OCI-LY7 (cell line): ENCODE data around the gene SDCBP2. TPM values are rescaled to one million over a fixed set of nuclear protein-coding genes. Genes with fewer than 3 reads are reported as not detected.

Experiments
- BruUV-seq: library from RNA; stranded (reverse); fragments of 400-500 nt; replicated peaks from 2 replicates; lab custom pipeline; 2021; lab: Mats Ljungman, UMichigan
- CTCF ChIA-PET: fragments of 300-600 bp; sonication (Branson Sonifier 250); formaldehyde crosslinking; loops from one replicate; lab custom pipeline; 2022; ENCODE audit warnings: antibody characterized with exemption; ENCODE audit not compliant: unreplicated experiment; lab: Charles Lee
- POLR2A ChIA-PET: fragments of 300-600 bp; sonication (Branson Sonifier 250); formaldehyde crosslinking; loops from one replicate; lab custom pipeline; 2022; ENCODE audit warnings: antibody characterized with exemption; lab: Charles Lee
- DNase-seq: peaks from one replicate; pipeline ENCODE4 v3.0.0-alpha.2; 2015; ENCODE audit warnings: low spot score
- H2AFZ ChIP-seq: fragments of 200-600 bp; sonication (generic), shearing (Covaris generic); 2 replicates; pipeline ENCODE4 v1.6.1; 2014; ENCODE audit warnings: mild to moderate bottlenecking, antibody characterized with exemption, low read length, moderate library complexity
- H3K27ac ChIP-seq: fragments of 200-600 bp; sonication (generic); 2 replicates; pipeline ENCODE4 v1.5.1; 2014; ENCODE audit warnings: mixed run types, low read depth, mild to moderate bottlenecking, moderate library complexity, low read length, inconsistent platforms; ENCODE audit not compliant: poor library complexity, severe bottlenecking
- H3K36me3 ChIP-seq: fragments of 200-600 bp; sonication (generic); 2 replicates; pipeline ENCODE4 v1.6.1; 2014; ENCODE audit warnings: mild to moderate bottlenecking, antibody characterized with exemption, low read length, moderate library complexity, mixed read lengths; ENCODE audit not compliant: insufficient read depth
- H3K4me1 ChIP-seq: fragments of 200-600 bp; sonication (generic); 2 replicates; pipeline ENCODE4 v1.5.1; 2014; ENCODE audit warnings: mild to moderate bottlenecking, low read length; ENCODE audit not compliant: insufficient read depth, poor library complexity, severe bottlenecking
- H3K4me2 ChIP-seq: fragments of 200-600 bp; sonication (generic); 2 replicates; pipeline ENCODE4 v1.6.1; 2014; ENCODE audit warnings: mild to moderate bottlenecking, low read length
- H3K4me3 ChIP-seq: fragments of 200-600 bp; sonication (generic); 2 replicates; pipeline ENCODE4 v1.5.1; 2014; ENCODE audit warnings: mild to moderate bottlenecking, low read depth, low read length; ENCODE audit not compliant: poor library complexity, severe bottlenecking
- H3K79me2 ChIP-seq: fragments of 200-600 bp; sonication (generic); 2 replicates; pipeline ENCODE4 v1.6.1; 2016; ENCODE audit warnings: low read depth, mild to moderate bottlenecking, low read length, moderate library complexity, mixed read lengths; ENCODE audit not compliant: insufficient read depth
- H3K9me2 ChIP-seq: fragments of 200-600 bp; sonication (generic); 2 replicates; pipeline ENCODE4 v1.6.1; 2016; ENCODE audit warnings: mild to moderate bottlenecking, low read length, mixed read lengths; ENCODE audit not compliant: insufficient read depth
- H3K9me3 ChIP-seq: fragments of 200-600 bp; sonication (generic); 2 replicates; pipeline ENCODE4 v1.6.1; 2014; ENCODE audit warnings: mild to moderate bottlenecking, mixed run types, low read length, mixed read lengths
- H4K20me1 ChIP-seq: fragments of 200-600 bp; sonication (generic); 2 replicates; pipeline ENCODE4 v1.6.1; 2014; ENCODE audit warnings: mild to moderate bottlenecking, antibody characterized with exemption, low read length, moderate library complexity, mixed read lengths; ENCODE audit not compliant: insufficient read depth
- CTCF ChIP-seq: fragments of 200-600 bp; sonication (generic); conservative IDR thresholded peaks from 2 replicates; pipeline ENCODE4 v1.5.1; 2014; ENCODE audit warnings: mild to moderate bottlenecking, antibody characterized with exemption, low read length, moderate library complexity, mixed read lengths
- EZH2phosphoT487 ChIP-seq: fragments of 200-600 bp; sonication (generic); IDR thresholded peaks from 2 replicates; pipeline ENCODE4 v1.6.1; 2018; ENCODE audit warnings: low read depth, borderline replicate concordance, mild to moderate bottlenecking, mixed run types, antibody characterized with exemption, low read length, moderate library complexity, mixed read lengths
- intact Hi-C: fragments of 100-400 bp; cut with micrococcal nuclease; formaldehyde crosslinking; loops from one replicate; pipeline ENCODE4 v1.10.0; 2022; ENCODE audit not compliant: unreplicated experiment
- total RNA-seq, 2 experiments: library from RNA; depleted of rRNA in 1 of 2; stranded (reverse); fragments of >200 nt in 1 of 2; shearing (Covaris generic) in 1 of 2; gene quantifications; 2 replicates each; pipeline ENCODE4 v1.2.3, GENCODE V29; 2014 to 2022

SDCBP2 gene
- total RNA-seq, 2 experiments from 2014 or later, result 1.8 to 2.6 TPM

- no peak overlapping the region for H3K4me3 ChIP-seq
- POLR2A ChIA-PET, result no interaction called here
- no peaks in the 10 kb centered on the region for H3K79me2 ChIP-seq
- intact Hi-C loops, result loop anchor here (1.0 to 10.0 kb wide), 4 partner anchors 85 to 189 kb away; no protein-coding TSS in a partner anchor
- TF ChIP-seq EZH2phosphoT487 (no peak), CTCF (peak; percentile 98)
- H3K36me3 ChIP-seq, result no peaks in the 10 kb centered on the region
- no peaks in the 10 kb centered on the region for H3K9me3 ChIP-seq
- no peak overlapping the region for H3K27ac ChIP-seq
- H3K4me2 ChIP-seq, result no peak overlapping the region
- H3K4me1 ChIP-seq, result peaks cover 4% of the 10 kb centered on the region
- H2AFZ ChIP-seq, result 0 out of 2 replicates have a peak overlapping the region, but pooled peaks have one; percentile 3
- no peaks in the 10 kb centered on the region for H3K9me2 ChIP-seq
- no peaks in the 10 kb centered on the region for H4K20me1 ChIP-seq
- BruUV-seq, result no TSS peak
- CTCF ChIA-PET, result interaction anchor here (0.6 kb wide), 1 partner anchor 70 kb away, joined by 4 read pairs; no protein-coding TSS in a partner anchor
- DNase-seq, result peak; percentile 58
Observed at GRCh38 chr20:1313236-1313964, 15.5 kb downstream of the SDCBP2 start.

DNA sequence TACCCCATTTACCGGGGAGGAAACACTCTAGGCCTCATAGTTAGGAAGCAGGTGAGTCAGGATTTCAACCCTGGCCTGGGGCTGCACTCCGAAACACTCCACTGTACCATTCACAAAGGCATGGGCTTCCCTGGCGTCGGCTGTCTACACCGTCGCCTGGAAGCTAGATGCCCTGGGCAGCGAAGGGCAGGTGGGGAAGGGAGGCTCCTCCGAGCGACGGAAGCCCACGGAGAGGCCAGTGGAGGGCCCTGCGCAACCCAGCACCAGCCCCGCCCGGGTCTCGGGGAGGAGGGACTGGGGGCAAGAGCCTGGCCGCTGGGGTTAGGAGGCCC is 16.1 kb downstream of the SDCBP2 start:
- Histone ChIP-seq H4K20me1 (no peaks in the 10 kb centered on the region), H3K9me2 (no peaks in the 10 kb centered on the region), H3K79me2 (no peaks in the 10 kb centered on the region), H2AFZ (no peak overlapping the region), H3K4me3 (no peak overlapping the region), H3K4me2 (no peak overlapping the region), H3K9me3 (no peaks in the 10 kb centered on the region), H3K36me3 (no peaks in the 10 kb centered on the region), H3K27ac (no peak overlapping the region), H3K4me1 (peaks cover 4% of the 10 kb centered on the region)
- no TSS peak for BruUV-seq
- no peak for TF ChIP-seq CTCF
- TF ChIP-seq EZH2phosphoT487, result no peak
- DNase-seq, result no peak
- POLR2A ChIA-PET, result no interaction called here
- CTCF ChIA-PET, result interaction anchor here (0.6 kb wide), 1 partner anchor 71 kb away, joined by 4 read pairs; no protein-coding TSS in a partner anchor
- intact Hi-C loops, result loop anchor here (1.0 to 10.0 kb wide), 4 partner anchors 85 to 190 kb away; no protein-coding TSS in a partner anchor

GRCh38 chr20:1312308-1312707 is 16.6 kb downstream of the SDCBP2 start:
- Histone ChIP-seq H3K4me3 (no peak overlapping the region), H3K4me2 (no peak overlapping the region), H3K27ac (no peak overlapping the region), H3K79me2 (no peaks in the 10 kb centered on the region), H3K9me2 (no peaks in the 10 kb centered on the region), H4K20me1 (no peaks in the 10 kb centered on the region), H3K9me3 (no peaks in the 10 kb centered on the region), H3K4me1 (peaks cover 4% of the 10 kb centered on the region), H2AFZ (no peak overlapping the region), H3K36me3 (no peaks in the 10 kb centered on the region)
- POLR2A ChIA-PET, result no interaction called here
- no peak for DNase-seq
- BruUV-seq, result no TSS peak
- no peak for TF ChIP-seq CTCF
- TF ChIP-seq EZH2phosphoT487, result no peak
- CTCF ChIA-PET, result interaction anchor here (0.6 kb wide), 1 partner anchor 14 kb away, joined by 3 read pairs; no protein-coding TSS in a partner anchor
- intact Hi-C loops, result loop anchor here (2.0 to 10.0 kb wide), 2 partner anchors 162 to 190 kb away; no protein-coding TSS in a partner anchor
